Fibroblast of lung (primary cell): ENCODE measurements around the gene PLXNB1. TPM values are rescaled to one million over a fixed set of nuclear protein-coding genes. Genes with fewer than 3 reads are reported as not detected.

Source experiments
- DNase-seq, 2 donors: peaks; one replicate each; pipeline versions ENCODE4 v3.0.0 to v3.0.0-alpha.2; 2010; ENCODE audit warnings: low read depth in 2 of 2
- H2AFZ ChIP-seq: 2 replicates; pipeline ENCODE4 v1.5.1; 2012; ENCODE audit warnings: low read length, control low read depth, inconsistent platforms
- H3K27ac ChIP-seq: 2 replicates; pipeline ENCODE4 v1.5.1; 2011; ENCODE audit warnings: low read length, control low read depth; ENCODE audit not compliant: insufficient read depth
- H3K27me3 ChIP-seq: 2 replicates; pipeline ENCODE4 v1.5.1; 2011; ENCODE audit warnings: mild to moderate bottlenecking, low read length; ENCODE audit not compliant: control insufficient read depth, insufficient read depth
- H3K36me3 ChIP-seq: 2 replicates; pipeline ENCODE4 v1.5.1; 2011; ENCODE audit warnings: low read length; ENCODE audit not compliant: control insufficient read depth, insufficient read depth
- H3K4me1 ChIP-seq: 2 replicates; pipeline ENCODE4 v1.5.1; 2011; ENCODE audit warnings: low read length; ENCODE audit not compliant: control insufficient read depth, insufficient read depth; ENCODE audit errors: extremely low read depth
- H3K4me2 ChIP-seq: 2 replicates; pipeline ENCODE4 v1.5.1; 2011; ENCODE audit warnings: low read length, control low read depth; ENCODE audit not compliant: insufficient read depth; ENCODE audit errors: extremely low read depth
- H3K4me3 ChIP-seq, 4 experiments: fragments of 200-600 bp in 1 of 4; sonication (generic) in 1 of 4; replicated peaks in 1 of 4; 2 replicates each; pipeline ENCODE4 v1.5.1; 2011 to 2016; ENCODE audit warnings: low read length in 4 of 4, low read depth in 3 of 4, mild to moderate bottlenecking in 3 of 4, control low read depth in 2 of 4, inconsistent platforms in 1 of 4, mixed read lengths in 1 of 4; ENCODE audit not compliant: insufficient read depth in 1 of 4; ENCODE audit errors: control extremely low read depth in 1 of 4
- H3K79me2 ChIP-seq: 2 replicates; pipeline ENCODE4 v1.5.1; 2012; ENCODE audit warnings: mild to moderate bottlenecking, low read length, inconsistent platforms; ENCODE audit not compliant: control insufficient read depth, insufficient read depth
- H3K9ac ChIP-seq: 2 replicates; pipeline ENCODE4 v1.5.1; 2011; ENCODE audit warnings: mild to moderate bottlenecking, low read length, control low read depth; ENCODE audit not compliant: insufficient read depth
- H3K9me3 ChIP-seq: 2 replicates; pipeline ENCODE4 v1.5.1; 2012; ENCODE audit warnings: low read depth, low read length; ENCODE audit not compliant: control insufficient read depth, insufficient read depth
- H4K20me1 ChIP-seq: 2 replicates; pipeline ENCODE4 v1.5.1; 2011; ENCODE audit warnings: low read length; ENCODE audit not compliant: control insufficient read depth, insufficient read depth; ENCODE audit errors: extremely low read depth
- EZH2 ChIP-seq: IDR thresholded peaks from 2 replicates; pipeline ENCODE4 v1.5.1; 2012; ENCODE audit warnings: low read length, control low read depth, mild to moderate bottlenecking; ENCODE audit errors: missing control alignments
- polyA plus RNA-seq, 2 donors: library from polyadenylated mRNA; depleted of rRNA in 1 of 2; stranded (reverse) in 1 of 2; unstranded in 1 of 2; fragments of >200 nt; gene quantifications; 2 replicates each; pipeline ENCODE4 v1.2.1, GENCODE V29; 2011 to 2012; ENCODE audit warnings: missing spikeins in 1 of 2
- total RNA-seq: library from RNA; depleted of rRNA; stranded (reverse); fragments of >200 nt; gene quantifications from 2 replicates; pipeline ENCODE4 v1.2.1, GENCODE V29; 2014
- TF ChIP-seq, protein P1 (sequence below), 2 donors: IDR thresholded peaks in 1 of 2; conservative IDR thresholded peaks in 1 of 2; 1 replicate in 1 of 2; 2 replicates in 1 of 2; pipeline ENCODE4 v1.5.1; 2011 to 2012; ENCODE audit warnings: low read length in 2 of 2, control low read depth in 1 of 2, inconsistent platforms in 1 of 2, low read depth in 1 of 2, mild to moderate bottlenecking in 1 of 2

Gene PLXNB1
- total and polyA plus RNA-seq, 2 donors (not counting 1 experiment from before 2014, with no cell fraction given) = 12.8 to 44.6 TPM

DNA sequence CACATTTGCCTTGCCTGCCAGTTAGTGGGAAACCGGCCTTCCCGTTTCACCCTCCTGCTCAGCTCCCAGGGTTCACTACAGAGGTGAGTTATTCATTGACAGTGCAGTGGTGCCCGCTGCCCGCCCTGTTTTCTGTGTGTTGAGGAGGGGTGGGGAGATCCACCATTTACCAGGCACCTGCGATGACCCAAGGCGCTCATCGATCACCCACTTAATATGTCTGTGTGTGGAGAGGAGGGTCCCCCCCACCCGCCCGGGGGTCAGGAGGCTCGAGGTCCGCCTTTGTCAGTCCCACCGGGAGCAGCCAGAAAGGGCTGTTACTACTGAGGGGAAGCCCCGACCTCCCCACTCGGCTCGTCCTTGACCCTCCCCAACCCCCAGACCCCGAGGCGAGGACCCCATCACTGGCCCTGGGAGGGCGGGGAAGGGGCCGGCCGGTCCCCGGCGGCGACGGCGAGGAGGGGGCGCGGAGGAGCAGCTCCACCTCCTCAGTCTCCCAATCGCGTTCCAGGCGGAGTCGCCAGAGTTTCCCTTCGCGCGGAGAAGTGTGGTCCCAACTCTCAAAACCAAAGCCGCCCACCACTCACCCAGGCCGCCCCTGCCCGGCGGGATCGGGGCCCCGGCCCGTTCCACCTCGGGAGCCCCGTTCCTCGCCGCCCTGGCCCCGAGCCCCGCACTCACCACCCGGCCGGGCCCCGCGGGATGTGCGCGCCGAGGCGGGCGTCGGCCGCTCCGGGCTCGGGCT, 1.1 kb downstream of the PLXNB1 start:
- Histone ChIP-seq H3K27ac (peak overlapping the region; percentile 28), H3K27me3 (no peaks in the 10 kb centered on the region), H3K79me2 (no peaks in the 10 kb centered on the region), H4K20me1 (no peaks in the 10 kb centered on the region), H3K4me2 (peak overlapping the region; percentile 79), H2AFZ (no peak overlapping the region), H3K9me3 (no peaks in the 10 kb centered on the region), H3K9ac (peak overlapping the region; percentile 75), H3K36me3 (peaks cover 7% of the 10 kb centered on the region), H3K4me1 (peaks cover 19% of the 10 kb centered on the region), H3K4me3 (peak overlapping the region; percentile 57 to 69 (median 62))
- peak; percentile 31 to 40 for DNase-seq
- TF ChIP-seq, protein P1, sequence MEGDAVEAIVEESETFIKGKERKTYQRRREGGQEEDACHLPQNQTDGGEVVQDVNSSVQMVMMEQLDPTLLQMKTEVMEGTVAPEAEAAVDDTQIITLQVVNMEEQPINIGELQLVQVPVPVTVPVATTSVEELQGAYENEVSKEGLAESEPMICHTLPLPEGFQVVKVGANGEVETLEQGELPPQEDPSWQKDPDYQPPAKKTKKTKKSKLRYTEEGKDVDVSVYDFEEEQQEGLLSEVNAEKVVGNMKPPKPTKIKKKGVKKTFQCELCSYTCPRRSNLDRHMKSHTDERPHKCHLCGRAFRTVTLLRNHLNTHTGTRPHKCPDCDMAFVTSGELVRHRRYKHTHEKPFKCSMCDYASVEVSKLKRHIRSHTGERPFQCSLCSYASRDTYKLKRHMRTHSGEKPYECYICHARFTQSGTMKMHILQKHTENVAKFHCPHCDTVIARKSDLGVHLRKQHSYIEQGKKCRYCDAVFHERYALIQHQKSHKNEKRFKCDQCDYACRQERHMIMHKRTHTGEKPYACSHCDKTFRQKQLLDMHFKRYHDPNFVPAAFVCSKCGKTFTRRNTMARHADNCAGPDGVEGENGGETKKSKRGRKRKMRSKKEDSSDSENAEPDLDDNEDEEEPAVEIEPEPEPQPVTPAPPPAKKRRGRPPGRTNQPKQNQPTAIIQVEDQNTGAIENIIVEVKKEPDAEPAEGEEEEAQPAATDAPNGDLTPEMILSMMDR (conservative IDR thresholded peaks at IDR 0.05 in 1 of 2, IDR thresholded peaks at IDR 0.05 in 1 of 2; ENCODE audit: low read depth in 1 of 2, low read length in 2 of 2) = no peak
- no peak for TF ChIP-seq EZH2

DNA sequence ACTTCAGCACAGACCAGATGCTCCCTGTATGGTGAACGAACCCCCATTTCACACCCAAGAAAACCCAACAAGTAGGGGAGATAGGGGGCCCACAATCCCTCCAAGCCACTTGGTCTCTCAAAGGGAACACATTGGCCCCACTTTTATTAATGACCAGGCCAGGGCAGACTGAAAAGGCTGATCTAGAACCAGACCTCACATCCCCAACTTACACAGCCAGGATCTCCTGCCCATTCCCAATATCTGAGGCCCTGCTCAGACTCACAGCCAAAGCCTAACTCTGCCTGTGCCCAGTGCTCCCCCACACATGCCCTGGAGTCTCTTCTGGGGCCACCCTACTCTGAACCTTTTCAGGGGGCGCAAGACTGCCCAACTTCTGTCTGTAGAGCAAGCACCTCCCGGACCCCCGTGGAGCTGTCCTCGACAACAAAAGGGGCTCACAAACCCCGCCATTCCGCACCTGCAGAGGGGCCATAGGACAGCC, 1.8 kb downstream of the PLXNB1 start:
- DNase-seq = no peak

DNA sequence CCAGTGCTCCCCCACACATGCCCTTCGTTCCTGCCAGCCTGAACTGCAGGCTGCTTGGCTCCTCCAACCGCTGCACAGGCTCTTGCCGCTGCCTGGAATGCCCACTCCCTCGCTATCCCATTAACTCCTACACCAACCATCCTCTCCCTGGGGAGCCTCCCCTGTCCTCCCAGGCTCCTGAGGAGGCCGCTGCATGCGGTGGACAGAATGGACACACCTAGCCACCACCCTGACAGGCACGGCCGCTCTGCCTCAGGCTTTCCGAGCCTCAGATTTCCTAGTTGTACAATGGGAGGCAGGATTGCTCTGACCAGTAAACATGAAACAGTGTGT, 2.3 kb downstream of the PLXNB1 start:
- no peak overlapping the region for H3K27ac ChIP-seq
- peaks cover 4% of the 10 kb centered on the region for H3K36me3 ChIP-seq
- TF ChIP-seq, protein P1 (conservative IDR thresholded peaks at IDR 0.05 in 1 of 2, IDR thresholded peaks at IDR 0.05 in 1 of 2; ENCODE audit: low read depth in 1 of 2, low read length in 2 of 2) = no peak
- no peak for TF ChIP-seq EZH2
- DNase-seq = no peak
- no peak overlapping the region for H2AFZ ChIP-seq
- peak overlapping the region; percentile 79 for H3K4me2 ChIP-seq
- H3K9ac ChIP-seq = no peak overlapping the region
- peaks cover 16% of the 10 kb centered on the region for H3K4me1 ChIP-seq
- peak overlapping the region in 3 of 4 experiments; percentile 14 to 69 (median 66) for H3K4me3 ChIP-seq
- no peaks in the 10 kb centered on the region for H3K79me2 ChIP-seq
- H3K27me3 ChIP-seq = no peaks in the 10 kb centered on the region
- no peaks in the 10 kb centered on the region for H4K20me1 ChIP-seq
- H3K9me3 ChIP-seq = no peaks in the 10 kb centered on the region

More for the DNA sequence above, 1.8 kb downstream of the PLXNB1 start:
- Histone ChIP-seq H3K79me2 (no peaks in the 10 kb centered on the region), H3K4me1 (peaks cover 18% of the 10 kb centered on the region), H3K27ac (no peak overlapping the region), H3K4me2 (peak overlapping the region; percentile 79), H3K36me3 (peaks cover 5% of the 10 kb centered on the region), H3K4me3 (peak overlapping the region in 3 of 4 experiments; percentile 57 to 69 (median 66)), H3K9ac (no peak overlapping the region), H3K9me3 (no peaks in the 10 kb centered on the region), H3K27me3 (no peaks in the 10 kb centered on the region), H2AFZ (no peak overlapping the region), H4K20me1 (no peaks in the 10 kb centered on the region)
- no peak for TF ChIP-seq EZH2
- TF ChIP-seq, protein P1 (conservative IDR thresholded peaks at IDR 0.05 in 1 of 2, IDR thresholded peaks at IDR 0.05 in 1 of 2; ENCODE audit: low read depth in 1 of 2, low read length in 2 of 2) = no peak
